ENCODE data around the gene FARS2. TPM values are rescaled to one million over a fixed set of nuclear protein-coding genes. Genes with fewer than 3 reads are reported as not detected.

Gene FARS2
- total RNA-seq, 2 experiments from 2014 or later = 13.8 to 14.3 TPM

DNA sequence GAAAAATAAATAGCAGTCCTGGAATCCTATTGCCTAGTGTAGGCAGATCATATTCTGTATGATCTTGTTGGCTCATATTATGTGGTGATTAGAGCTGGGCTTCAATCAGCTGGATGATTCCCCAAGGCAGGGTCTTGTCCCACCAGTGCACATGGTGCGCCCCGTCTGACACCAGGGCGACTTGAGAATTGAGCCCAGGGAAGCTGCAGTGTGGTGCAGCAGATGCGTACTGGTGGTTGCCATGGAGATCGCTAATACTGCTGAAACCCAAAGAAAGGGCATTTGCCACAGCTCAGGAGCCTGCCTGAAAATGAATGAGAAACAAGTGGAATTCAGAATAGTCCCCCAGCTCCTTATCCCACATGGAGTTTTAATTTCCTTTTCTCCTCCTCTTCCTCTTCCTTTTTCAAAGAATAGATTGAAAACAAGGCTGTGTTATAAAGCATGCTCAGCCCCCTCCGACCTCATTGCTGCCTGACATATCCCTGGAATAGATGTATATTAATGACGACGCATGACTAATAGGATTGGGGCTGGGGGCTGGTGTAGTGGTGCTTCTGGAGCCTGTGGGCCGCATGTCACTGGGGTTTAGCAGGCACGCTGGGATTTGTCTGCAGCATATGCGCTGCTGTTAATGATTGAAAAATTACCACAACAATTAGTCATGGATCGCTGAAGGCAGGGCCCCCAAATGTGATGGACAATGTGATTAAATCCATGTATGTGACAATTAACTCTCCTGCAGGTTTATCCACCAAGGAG lies 210.5 kb downstream of the FARS2 start:
- BruUV-seq (replicated peaks) = no TSS peak
- H3K79me2 ChIP-seq (ENCODE audit: insufficient read depth, low read depth, low read length) = no peaks in the 10 kb centered on the region
- H4K20me1 ChIP-seq (ENCODE audit: insufficient read depth, low read length) = no peaks in the 10 kb centered on the region
- ChIA-PET POLR2A (interaction anchor here (0.5 to 0.8 kb wide), 3 partner anchors 151 to 1520 kb away, joined by 3 to 5 read pairs (median 4); no protein-coding TSS in a partner anchor), CTCF (ENCODE audit: unreplicated experiment) (interaction anchor here (0.6 kb wide), 2 partner anchors 19 to 429 kb away, joined by 3 read pairs; no protein-coding TSS in a partner anchor)
- no peak overlapping the region for H2AFZ ChIP-seq (ENCODE audit: low read length)
- H3K4me2 ChIP-seq (ENCODE audit: low read length) = no peak overlapping the region
- DNase-seq (ENCODE audit: low spot score) = no peak
- H3K27ac ChIP-seq (ENCODE audit: low read depth, low read length, poor library complexity, severe bottlenecking) = no peak overlapping the region
- TF ChIP-seq, protein P1, sequence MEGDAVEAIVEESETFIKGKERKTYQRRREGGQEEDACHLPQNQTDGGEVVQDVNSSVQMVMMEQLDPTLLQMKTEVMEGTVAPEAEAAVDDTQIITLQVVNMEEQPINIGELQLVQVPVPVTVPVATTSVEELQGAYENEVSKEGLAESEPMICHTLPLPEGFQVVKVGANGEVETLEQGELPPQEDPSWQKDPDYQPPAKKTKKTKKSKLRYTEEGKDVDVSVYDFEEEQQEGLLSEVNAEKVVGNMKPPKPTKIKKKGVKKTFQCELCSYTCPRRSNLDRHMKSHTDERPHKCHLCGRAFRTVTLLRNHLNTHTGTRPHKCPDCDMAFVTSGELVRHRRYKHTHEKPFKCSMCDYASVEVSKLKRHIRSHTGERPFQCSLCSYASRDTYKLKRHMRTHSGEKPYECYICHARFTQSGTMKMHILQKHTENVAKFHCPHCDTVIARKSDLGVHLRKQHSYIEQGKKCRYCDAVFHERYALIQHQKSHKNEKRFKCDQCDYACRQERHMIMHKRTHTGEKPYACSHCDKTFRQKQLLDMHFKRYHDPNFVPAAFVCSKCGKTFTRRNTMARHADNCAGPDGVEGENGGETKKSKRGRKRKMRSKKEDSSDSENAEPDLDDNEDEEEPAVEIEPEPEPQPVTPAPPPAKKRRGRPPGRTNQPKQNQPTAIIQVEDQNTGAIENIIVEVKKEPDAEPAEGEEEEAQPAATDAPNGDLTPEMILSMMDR (conservative IDR thresholded peaks at IDR 0.05; ENCODE audit: low read length) = no peak
- no peak for TF ChIP-seq EZH2phosphoT487 (IDR thresholded peaks at IDR 0.05; ENCODE audit: borderline replicate concordance, low read depth, low read length)
- H3K9me2 ChIP-seq (ENCODE audit: insufficient read depth, low read length) = no peaks in the 10 kb centered on the region
- intact Hi-C loops (cut with micrococcal nuclease; ENCODE audit: unreplicated experiment) = loop anchor here (1.0 to 5.0 kb wide), 3 partner anchors 250 to 1075 kb away; no protein-coding TSS in a partner anchor
- H3K4me1 ChIP-seq (ENCODE audit: insufficient read depth, low read length, poor library complexity, severe bottlenecking) = peaks cover 7% of the 10 kb centered on the region
- H3K9me3 ChIP-seq (ENCODE audit: low read length) = no peaks in the 10 kb centered on the region
- no peak overlapping the region for H3K4me3 ChIP-seq (ENCODE audit: low read depth, low read length, poor library complexity, severe bottlenecking)
- no peaks in the 10 kb centered on the region for H3K36me3 ChIP-seq (ENCODE audit: insufficient read depth, low read length)

DNA sequence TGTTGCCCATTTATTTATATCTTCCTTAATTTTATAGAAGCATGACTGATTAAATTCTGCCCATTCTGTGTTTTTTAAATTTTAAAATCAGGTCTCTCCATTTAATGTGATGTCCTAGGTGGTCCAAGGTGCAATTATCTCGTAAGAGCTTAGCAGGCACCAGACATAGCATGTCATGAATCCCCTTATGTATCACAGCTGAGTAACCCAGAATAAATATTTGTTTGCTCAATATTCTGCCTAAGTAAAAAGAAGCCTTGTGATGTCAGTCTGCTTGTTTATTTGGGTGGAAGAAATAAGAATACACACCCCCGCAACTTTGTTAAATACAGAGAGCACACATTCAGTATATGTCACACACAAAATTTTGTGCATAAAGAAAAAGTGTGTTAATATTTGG lies 211.3 kb downstream of the FARS2 start:
- POLR2A ChIA-PET = no interaction called here
- H3K4me3 ChIP-seq (ENCODE audit: low read depth, low read length, poor library complexity, severe bottlenecking) = no peak overlapping the region
- H3K36me3 ChIP-seq (ENCODE audit: insufficient read depth, low read length) = no peaks in the 10 kb centered on the region

More for the DNA sequence above, 211.3 kb downstream of the FARS2 start:
- TF ChIP-seq EZH2phosphoT487 (IDR thresholded peaks at IDR 0.05; ENCODE audit: borderline replicate concordance, low read depth, low read length) = no peak
- TF ChIP-seq, protein P1 (conservative IDR thresholded peaks at IDR 0.05; ENCODE audit: low read length) = no peak
- H3K4me1 ChIP-seq (ENCODE audit: insufficient read depth, low read length, poor library complexity, severe bottlenecking) = peaks cover 7% of the 10 kb centered on the region
- CTCF ChIA-PET (ENCODE audit: unreplicated experiment) = no interaction called here
- DNase-seq (ENCODE audit: low spot score) = no peak
- H3K9me2 ChIP-seq (ENCODE audit: insufficient read depth, low read length) = no peaks in the 10 kb centered on the region
- no peak overlapping the region for H3K27ac ChIP-seq (ENCODE audit: low read depth, low read length, poor library complexity, severe bottlenecking)
- no peaks in the 10 kb centered on the region for H4K20me1 ChIP-seq (ENCODE audit: insufficient read depth, low read length)
- intact Hi-C loops (cut with micrococcal nuclease; ENCODE audit: unreplicated experiment) = loop anchor here (5.0 kb wide), 1 partner anchor 250 kb away; no protein-coding TSS in a partner anchor
- no TSS peak for BruUV-seq (replicated peaks)
- no peak overlapping the region for H2AFZ ChIP-seq (ENCODE audit: low read length)
- H3K9me3 ChIP-seq (ENCODE audit: low read length) = no peaks in the 10 kb centered on the region
- no peak overlapping the region for H3K4me2 ChIP-seq (ENCODE audit: low read length)
- no peaks in the 10 kb centered on the region for H3K79me2 ChIP-seq (ENCODE audit: insufficient read depth, low read depth, low read length)
